Epithelial cell of proximal tubule (primary cell): ENCODE measurements around the gene KRTAP2-2. TPM values are rescaled to one million over a fixed set of nuclear protein-coding genes. Genes with fewer than 3 reads are reported as not detected.
A peak's percentile ranks its signal among the peaks of the same experiment; 100 is the strongest.
"Not testable (repeated sequence)": the region's sequence is repeated elsewhere in the genome, so short reads cannot be mapped to it uniquely, and the experiment has no call there.

Experiments used
- DNase-seq: peaks from one replicate; pipeline ENCODE4 v3.0.0-alpha.2; 2011; ENCODE audit warnings: low read depth
- H3K4me3 ChIP-seq: 2 replicates; pipeline ENCODE4 v1.5.1; 2011; ENCODE audit warnings: low read depth, mild to moderate bottlenecking, low read length
- CTCF ChIP-seq: conservative IDR thresholded peaks from 2 replicates; pipeline ENCODE4 v1.5.1; 2012; ENCODE audit warnings: low read depth, mild to moderate bottlenecking, low read length
- total RNA-seq: library from RNA; depleted of rRNA; stranded (reverse); fragments of >200 nt; gene quantifications from 2 replicates; pipeline ENCODE4 v1.2.3, GENCODE V29; 2015

The KRTAP2-2 gene
- total RNA-seq, 1 donor from 2014 or later, result not detected

DNA sequence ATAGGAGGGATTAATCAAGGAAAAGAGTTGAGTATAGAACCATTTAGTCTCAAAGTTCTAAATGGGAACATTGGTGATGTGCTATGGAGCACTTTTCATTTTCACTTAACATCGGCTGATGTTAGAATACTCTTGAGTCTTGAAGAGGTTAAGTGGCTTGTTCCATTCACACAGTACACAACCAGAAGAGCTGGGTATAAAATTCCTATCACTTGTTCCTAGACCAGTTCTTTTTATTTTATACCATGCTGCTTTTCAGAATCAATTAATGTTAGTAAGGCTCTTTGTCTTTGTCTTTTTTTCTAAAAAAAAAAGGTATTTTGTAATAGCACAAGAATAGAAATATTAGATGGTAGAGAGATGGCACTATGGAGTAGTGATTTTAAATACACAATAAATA, 12.1 kb downstream of the KRTAP2-2 start:
- no peak for TF ChIP-seq CTCF
- no peak overlapping the region for H3K4me3 ChIP-seq
- DNase-seq, result no peak

GRCh38 chr17:41040783-41041571, 14.1 kb downstream of the KRTAP2-2 start, which contains the start of gene KRTAP1-1:
TSS of gene KRTAP1-1 (minus strand) at chr17:41041450. CDS start at chr17:41041397, 53 bp downstream.
- not testable (repeated sequence) for H3K4me3 ChIP-seq, DNase-seq
- peak; percentile 14 for TF ChIP-seq CTCF

GRCh38 chr17:41037853-41038350, 17.1 kb downstream of the KRTAP2-2 start:
- DNase-seq, result no peak
- no peak overlapping the region for H3K4me3 ChIP-seq
- no peak for TF ChIP-seq CTCF

DNA sequence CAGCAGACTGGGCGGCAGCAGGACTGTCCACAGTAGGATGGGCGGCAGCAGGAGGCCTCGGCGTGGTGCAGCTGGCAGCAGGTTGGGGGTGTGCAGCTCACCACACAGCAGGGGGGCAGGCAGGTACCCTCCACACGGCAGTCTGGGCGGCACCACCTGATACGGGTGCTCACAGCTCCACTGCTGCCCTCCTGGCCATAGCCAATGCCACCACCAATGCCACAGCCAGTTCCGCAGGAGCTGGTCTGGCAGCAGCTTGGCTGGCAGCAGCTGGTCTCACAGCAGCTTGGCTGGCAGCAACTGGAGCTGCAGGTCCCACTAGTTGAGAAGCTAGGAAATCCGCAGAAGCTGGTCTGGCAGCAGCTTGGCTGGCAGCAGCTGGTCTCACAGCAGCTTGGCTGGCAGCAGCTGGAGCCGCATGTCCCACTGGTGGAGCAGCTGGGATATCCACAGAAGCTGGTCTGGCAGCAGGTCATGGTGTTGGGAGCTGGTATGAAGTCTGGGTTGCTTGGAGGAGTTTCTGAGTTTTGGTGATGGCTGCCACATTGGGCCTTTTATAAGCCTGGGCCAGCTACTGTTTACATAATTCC, 20.6 kb downstream of the KRTAP2-2 start, which contains the start of gene KRTAP1-3:
TSS of gene KRTAP1-3 (minus strand) at position 529 of the 590 bp plus-strand sequence. CDS start at position 476, 53 bp downstream.
- DNase-seq, H3K4me3 ChIP-seq: not testable (repeated sequence)

- no peak within 1 kb of the TSS for H3K4me3 ChIP-seq
Observed at GRCh38 chr17:41029633-41030245, 25.3 kb downstream of the KRTAP2-2 start, which contains the start of gene KRTAP1-4. TSS of gene KRTAP1-4 (minus strand) at chr17:41030195. CDS start at chr17:41030078, 117 bp downstream.

GRCh38 chr17:41026715-41027471, 28.1 kb downstream of the KRTAP2-2 start, which contains the start of gene KRTAP1-5:
TSS of gene KRTAP1-5 (minus strand) at chr17:41027208. CDS start at chr17:41027155, 53 bp downstream.
- no peak within 1 kb of the TSS for H3K4me3 ChIP-seq
- DNase-seq, result no peak
- TF ChIP-seq CTCF, result no peak

More at GRCh38 chr17:41029633-41030245, 25.3 kb downstream of the KRTAP2-2 start, which contains the start of gene KRTAP1-4:
- DNase-seq, result no peak
- TF ChIP-seq CTCF, result no peak
